Measurements from ENCODE around the gene LGALS3BP.

Gene LGALS3BP

GRCh38 chr17:78992542-78993212 lies 13.0 kb upstream of the LGALS3BP start:
- H3K9me3 ChIP-seq (ENCODE audit: control insufficient read depth in 1 of 2, low read length in 2 of 2): no peaks in the 10 kb centered on the region
- H3K36me3 ChIP-seq (ENCODE audit: control insufficient read depth in 1 of 2, insufficient read depth in 2 of 2, low read length in 2 of 2): peaks cover 25 to 67% of the 10 kb centered on the region in 2 donors

DNA sequence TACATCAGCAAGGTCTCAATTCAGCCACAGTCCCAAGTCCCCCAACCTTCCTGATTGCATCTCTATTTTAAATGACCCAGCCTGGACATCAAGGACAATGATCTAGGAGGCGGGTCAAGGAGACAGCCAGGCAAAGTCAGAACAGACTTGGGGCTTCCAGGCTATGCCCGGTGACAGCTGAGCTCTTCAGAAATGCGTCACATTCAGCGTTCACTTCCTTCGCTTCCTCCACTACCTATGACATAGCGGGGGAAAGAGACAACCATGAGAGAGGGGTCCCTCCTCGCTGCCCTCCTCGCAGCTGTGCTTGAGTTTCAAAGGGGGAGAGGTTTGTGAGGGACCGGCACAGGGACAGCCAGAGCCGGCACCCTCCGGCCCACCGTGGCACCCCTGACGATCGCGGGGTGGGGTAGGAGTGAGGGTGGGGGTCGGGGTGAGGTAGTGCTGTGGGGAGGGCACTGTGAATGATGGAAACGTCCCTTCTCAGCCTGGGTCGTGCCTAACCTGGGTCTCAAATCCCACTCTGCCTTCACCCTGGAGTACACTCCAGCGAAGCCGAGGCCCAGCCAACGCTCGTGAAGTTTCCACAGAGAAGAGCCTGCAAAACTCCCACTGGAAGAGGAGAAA lies 12.3 kb upstream of the LGALS3BP start:
- no peaks in the 10 kb centered on the region for H3K27me3 ChIP-seq (ENCODE audit: control insufficient read depth in 1 of 2, insufficient read depth in 2 of 2, low read length in 2 of 2)
- H3K9ac ChIP-seq (ENCODE audit: low read depth in 1 of 2, low read length in 2 of 2): no peak overlapping the region
- no peak overlapping the region for H3K4me3 ChIP-seq (ENCODE audit: low read depth in 1 of 2, low read length in 2 of 2)
- H3K36me3 ChIP-seq (ENCODE audit: control insufficient read depth in 1 of 2, insufficient read depth in 2 of 2, low read length in 2 of 2): peaks cover 21 to 61% of the 10 kb centered on the region in 2 donors
- no peaks in the 10 kb centered on the region for H3K9me3 ChIP-seq (ENCODE audit: control insufficient read depth in 1 of 2, low read length in 2 of 2)
- H3K27ac ChIP-seq (ENCODE audit: low read depth, low read length): no peak overlapping the region
- H3K4me1 ChIP-seq (ENCODE audit: control insufficient read depth in 1 of 2, insufficient read depth in 2 of 2, low read length in 2 of 2): peaks cover 36 to 57% of the 10 kb centered on the region in 2 donors

More at GRCh38 chr17:78992542-78993212, 13.0 kb upstream of the LGALS3BP start:
- peaks cover 39 to 56% of the 10 kb centered on the region in 2 donors for H3K4me1 ChIP-seq (ENCODE audit: control insufficient read depth in 1 of 2, insufficient read depth in 2 of 2, low read length in 2 of 2)
- no peaks in the 10 kb centered on the region for H3K27me3 ChIP-seq (ENCODE audit: control insufficient read depth in 1 of 2, insufficient read depth in 2 of 2, low read length in 2 of 2)
- no peak overlapping the region for H3K4me3 ChIP-seq (ENCODE audit: low read depth in 1 of 2, low read length in 2 of 2)
- no peak overlapping the region for H3K27ac ChIP-seq (ENCODE audit: low read depth, low read length)
- peak overlapping the region in 1 of 2 donors; percentile 44 for H3K9ac ChIP-seq (ENCODE audit: low read depth in 1 of 2, low read length in 2 of 2)

- H3K9ac ChIP-seq (ENCODE audit: low read depth in 1 of 2, low read length in 2 of 2): no peak overlapping the region
- H3K9me3 ChIP-seq (ENCODE audit: control insufficient read depth in 1 of 2, low read length in 2 of 2): no peaks in the 10 kb centered on the region
- H3K4me1 ChIP-seq (ENCODE audit: control insufficient read depth in 1 of 2, insufficient read depth in 2 of 2, low read length in 2 of 2): peaks cover 36 to 57% of the 10 kb centered on the region in 2 donors
- H3K36me3 ChIP-seq (ENCODE audit: control insufficient read depth in 1 of 2, insufficient read depth in 2 of 2, low read length in 2 of 2): peaks cover 21 to 53% of the 10 kb centered on the region in 2 donors
- no peak overlapping the region for H3K4me3 ChIP-seq (ENCODE audit: low read depth in 1 of 2, low read length in 2 of 2)
- H3K27me3 ChIP-seq (ENCODE audit: control insufficient read depth in 1 of 2, insufficient read depth in 2 of 2, low read length in 2 of 2): no peaks in the 10 kb centered on the region
- H3K27ac ChIP-seq (ENCODE audit: low read depth, low read length): no peak overlapping the region
Measured at GRCh38 chr17:78991017-78991738, 11.5 kb upstream of the LGALS3BP start.

- Histone ChIP-seq H3K9ac (ENCODE audit: low read depth in 1 of 2, low read length in 2 of 2) (no peak overlapping the region), H3K9me3 (ENCODE audit: control insufficient read depth in 1 of 2, low read length in 2 of 2) (no peaks in the 10 kb centered on the region), H3K36me3 (ENCODE audit: control insufficient read depth in 1 of 2, insufficient read depth in 2 of 2, low read length in 2 of 2) (peaks cover 21 to 47% of the 10 kb centered on the region in 2 donors), H3K4me3 (ENCODE audit: low read depth in 1 of 2, low read length in 2 of 2) (no peak overlapping the region), H3K27ac (ENCODE audit: low read depth, low read length) (no peak overlapping the region), H3K27me3 (ENCODE audit: control insufficient read depth in 1 of 2, insufficient read depth in 2 of 2, low read length in 2 of 2) (no peaks in the 10 kb centered on the region), H3K4me1 (ENCODE audit: control insufficient read depth in 1 of 2, insufficient read depth in 2 of 2, low read length in 2 of 2) (peaks cover 35 to 55% of the 10 kb centered on the region in 2 donors)
Measured at GRCh38 chr17:78990349-78991016, 10.8 kb upstream of the LGALS3BP start.

DNA sequence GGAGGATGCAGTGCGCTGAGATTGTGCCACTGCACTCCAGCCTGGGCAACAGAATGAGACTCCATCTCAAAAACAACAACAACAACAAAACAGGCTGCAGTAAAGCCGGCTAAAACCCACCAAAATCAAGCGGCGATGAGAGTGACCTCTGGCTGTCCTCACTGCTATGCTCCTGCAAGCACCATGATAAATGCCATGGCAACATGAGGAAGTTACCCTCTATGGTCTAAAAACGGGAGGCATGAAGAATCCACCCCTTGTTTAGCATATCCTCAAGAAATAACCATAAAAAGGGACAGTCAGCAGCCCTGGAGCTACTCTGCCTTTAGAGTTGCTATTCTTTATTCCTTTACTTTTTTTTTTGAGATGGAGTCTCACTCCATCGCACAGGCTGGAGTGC lies 8.4 kb upstream of the LGALS3BP start:
- H3K9ac ChIP-seq (ENCODE audit: low read depth in 1 of 2, low read length in 2 of 2): no peak overlapping the region
- no peak overlapping the region for H3K27ac ChIP-seq (ENCODE audit: low read depth, low read length)
- H3K4me3 ChIP-seq (ENCODE audit: low read depth in 1 of 2, low read length in 2 of 2): no peak overlapping the region
- H3K27me3 ChIP-seq (ENCODE audit: control insufficient read depth in 1 of 2, insufficient read depth in 2 of 2, low read length in 2 of 2): no peaks in the 10 kb centered on the region
- peaks cover 20 to 35% of the 10 kb centered on the region in 2 donors for H3K4me1 ChIP-seq (ENCODE audit: control insufficient read depth in 1 of 2, insufficient read depth in 2 of 2, low read length in 2 of 2)
- H3K36me3 ChIP-seq (ENCODE audit: control insufficient read depth in 1 of 2, insufficient read depth in 2 of 2, low read length in 2 of 2): peaks cover 15 to 26% of the 10 kb centered on the region in 2 donors
- no peaks in the 10 kb centered on the region for H3K9me3 ChIP-seq (ENCODE audit: control insufficient read depth in 1 of 2, low read length in 2 of 2)

DNA sequence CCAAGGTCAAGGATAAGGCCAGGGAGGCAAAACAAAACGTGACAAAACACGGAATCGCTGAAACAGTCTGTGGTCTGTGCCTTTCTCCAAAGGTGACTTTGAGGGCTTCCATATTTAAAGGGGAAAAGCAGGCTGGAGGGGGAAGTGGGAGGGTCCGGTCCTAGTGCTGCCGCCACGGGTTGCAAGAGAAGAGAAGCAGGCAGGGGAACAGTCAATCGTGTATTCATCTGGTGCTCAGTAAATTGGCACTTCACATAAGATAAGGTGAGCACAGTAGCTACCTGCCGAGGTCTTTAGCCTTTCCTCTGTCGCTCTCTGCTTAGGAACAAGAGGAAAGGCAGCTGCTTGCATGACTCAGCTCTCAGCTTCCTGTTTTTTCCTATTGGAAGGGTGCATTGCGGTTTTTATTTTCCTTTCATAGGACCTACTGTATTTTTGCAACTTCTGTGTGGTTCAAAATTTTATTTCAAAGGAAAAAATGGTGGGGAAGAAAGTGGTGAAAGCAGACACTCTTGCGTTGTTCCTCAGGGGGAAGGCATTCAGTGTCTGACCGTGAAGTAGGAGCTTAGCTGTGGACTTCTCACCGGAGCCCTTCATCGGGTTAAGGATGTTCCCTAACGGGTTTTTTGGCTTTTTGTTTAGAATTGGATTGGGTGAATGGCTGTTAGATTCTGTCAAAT lies 7.1 kb upstream of the LGALS3BP start:
- Histone ChIP-seq H3K9ac (ENCODE audit: low read depth in 1 of 2, low read length in 2 of 2) (peak overlapping the region; percentile 7 to 56), H3K4me1 (ENCODE audit: control insufficient read depth in 1 of 2, insufficient read depth in 2 of 2, low read length in 2 of 2) (peaks cover 16 to 25% of the 10 kb centered on the region in 2 donors), H3K36me3 (ENCODE audit: control insufficient read depth in 1 of 2, insufficient read depth in 2 of 2, low read length in 2 of 2) (peaks cover 13 to 18% of the 10 kb centered on the region in 2 donors), H3K4me3 (ENCODE audit: low read depth in 1 of 2, low read length in 2 of 2) (peak overlapping the region; percentile 50 to 61), H3K9me3 (ENCODE audit: control insufficient read depth in 1 of 2, low read length in 2 of 2) (no peaks in the 10 kb centered on the region), H3K27me3 (ENCODE audit: control insufficient read depth in 1 of 2, insufficient read depth in 2 of 2, low read length in 2 of 2) (no peaks in the 10 kb centered on the region), H3K27ac (ENCODE audit: low read depth, low read length) (peak overlapping the region; percentile 70)

- peaks cover 9 to 12% of the 10 kb centered on the region in 2 donors for H3K36me3 ChIP-seq (ENCODE audit: control insufficient read depth in 1 of 2, insufficient read depth in 2 of 2, low read length in 2 of 2)
- H3K27ac ChIP-seq (ENCODE audit: low read depth, low read length): peak overlapping the region; percentile 70
- H3K27me3 ChIP-seq (ENCODE audit: control insufficient read depth in 1 of 2, insufficient read depth in 2 of 2, low read length in 2 of 2): no peaks in the 10 kb centered on the region
- peaks cover 16 to 25% of the 10 kb centered on the region in 2 donors for H3K4me1 ChIP-seq (ENCODE audit: control insufficient read depth in 1 of 2, insufficient read depth in 2 of 2, low read length in 2 of 2)
- peak overlapping the region; percentile 7 to 56 for H3K9ac ChIP-seq (ENCODE audit: low read depth in 1 of 2, low read length in 2 of 2)
- peak overlapping the region; percentile 50 to 61 for H3K4me3 ChIP-seq (ENCODE audit: low read depth in 1 of 2, low read length in 2 of 2)
- H3K9me3 ChIP-seq (ENCODE audit: control insufficient read depth in 1 of 2, low read length in 2 of 2): no peaks in the 10 kb centered on the region
Measured at GRCh38 chr17:78986048-78986648, 6.4 kb upstream of the LGALS3BP start.

DNA sequence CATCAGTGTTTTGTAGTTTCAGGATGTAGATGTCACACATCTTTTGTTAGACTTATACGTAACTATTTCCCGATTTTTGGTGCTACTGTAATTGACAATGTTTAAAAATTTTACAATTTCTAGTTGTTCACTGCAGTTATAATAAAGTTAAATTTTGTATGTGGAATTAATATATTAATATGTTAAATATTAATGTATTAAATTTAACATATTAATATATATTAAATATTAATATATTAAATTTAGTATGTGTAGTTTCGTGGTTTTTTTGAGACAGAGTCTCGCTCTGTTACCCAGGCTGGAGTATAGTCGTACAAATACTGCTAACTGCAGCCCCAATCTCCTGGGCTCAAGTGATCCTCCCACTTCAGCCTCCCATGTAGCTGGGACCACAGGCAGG lies 5.7 kb upstream of the LGALS3BP start:
- Histone ChIP-seq H3K4me3 (ENCODE audit: low read depth in 1 of 2, low read length in 2 of 2) (no peak overlapping the region), H3K27me3 (ENCODE audit: control insufficient read depth in 1 of 2, insufficient read depth in 2 of 2, low read length in 2 of 2) (no peaks in the 10 kb centered on the region), H3K9ac (ENCODE audit: low read depth in 1 of 2, low read length in 2 of 2) (no peak overlapping the region), H3K9me3 (ENCODE audit: control insufficient read depth in 1 of 2, low read length in 2 of 2) (no peaks in the 10 kb centered on the region), H3K4me1 (ENCODE audit: control insufficient read depth in 1 of 2, insufficient read depth in 2 of 2, low read length in 2 of 2) (peaks cover 16 to 28% of the 10 kb centered on the region in 2 donors), H3K27ac (ENCODE audit: low read depth, low read length) (no peak overlapping the region), H3K36me3 (ENCODE audit: control insufficient read depth in 1 of 2, insufficient read depth in 2 of 2, low read length in 2 of 2) (peaks cover 4 to 5% of the 10 kb centered on the region in 2 donors)
